PC-9 (cell line): ENCODE results near the gene SLC38A2.

Source experiments
- EZH2 ChIP-seq: fragments of 200-600 bp; sonication (generic); IDR thresholded peaks from 2 replicates; pipeline ENCODE4 v1.8.0; 2017; ENCODE audit warnings: antibody characterized with exemption, low read depth
- TF ChIP-seq, protein P1 (sequence below): fragments of 200-600 bp; sonication (generic); conservative IDR thresholded peaks from 2 replicates; pipeline ENCODE4 v1.6.1; 2017; ENCODE audit warnings: mixed run types, antibody characterized with exemption, mild to moderate bottlenecking, moderate library complexity

DNA sequence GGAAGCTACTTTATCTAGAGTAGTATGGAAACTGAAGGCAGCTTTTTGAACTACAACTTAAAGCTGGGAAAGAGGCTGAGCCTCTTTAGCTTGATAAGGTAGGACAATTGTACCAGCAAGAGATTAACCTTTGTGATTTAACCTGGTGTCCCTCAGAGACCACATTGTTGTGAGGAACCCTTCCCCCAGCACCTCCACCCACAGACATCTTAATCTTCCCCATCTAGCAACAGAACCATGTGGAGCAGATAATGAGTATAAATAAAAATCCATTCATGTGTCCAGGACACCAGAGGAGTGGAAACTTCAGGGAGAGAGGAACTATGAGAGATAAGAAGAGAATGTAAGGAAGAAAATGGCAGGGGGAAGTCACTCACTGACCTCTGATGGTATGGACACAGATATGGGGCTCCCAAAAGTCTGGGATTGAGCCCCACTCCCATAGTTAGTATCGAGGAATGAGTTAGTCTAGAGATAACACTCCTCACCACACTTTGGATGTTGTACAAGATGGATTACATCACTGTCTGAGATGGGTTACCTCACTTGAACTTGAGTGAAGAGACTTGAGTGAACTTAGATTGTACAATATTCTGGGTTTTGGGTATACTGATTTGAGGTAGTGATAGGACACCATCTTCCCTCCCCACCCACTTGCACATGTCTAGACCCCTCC is 33.9 kb upstream of the SLC38A2 start:
- TF ChIP-seq, protein P1, sequence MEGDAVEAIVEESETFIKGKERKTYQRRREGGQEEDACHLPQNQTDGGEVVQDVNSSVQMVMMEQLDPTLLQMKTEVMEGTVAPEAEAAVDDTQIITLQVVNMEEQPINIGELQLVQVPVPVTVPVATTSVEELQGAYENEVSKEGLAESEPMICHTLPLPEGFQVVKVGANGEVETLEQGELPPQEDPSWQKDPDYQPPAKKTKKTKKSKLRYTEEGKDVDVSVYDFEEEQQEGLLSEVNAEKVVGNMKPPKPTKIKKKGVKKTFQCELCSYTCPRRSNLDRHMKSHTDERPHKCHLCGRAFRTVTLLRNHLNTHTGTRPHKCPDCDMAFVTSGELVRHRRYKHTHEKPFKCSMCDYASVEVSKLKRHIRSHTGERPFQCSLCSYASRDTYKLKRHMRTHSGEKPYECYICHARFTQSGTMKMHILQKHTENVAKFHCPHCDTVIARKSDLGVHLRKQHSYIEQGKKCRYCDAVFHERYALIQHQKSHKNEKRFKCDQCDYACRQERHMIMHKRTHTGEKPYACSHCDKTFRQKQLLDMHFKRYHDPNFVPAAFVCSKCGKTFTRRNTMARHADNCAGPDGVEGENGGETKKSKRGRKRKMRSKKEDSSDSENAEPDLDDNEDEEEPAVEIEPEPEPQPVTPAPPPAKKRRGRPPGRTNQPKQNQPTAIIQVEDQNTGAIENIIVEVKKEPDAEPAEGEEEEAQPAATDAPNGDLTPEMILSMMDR: no peak
- no peak for TF ChIP-seq EZH2
